Nephron progenitor cell (in vitro differentiated cells): ENCODE results near the gene GLYAT.

Source experiments
- DNase-seq: peaks from one replicate; pipeline ENCODE4 v3.0.0; 2021
- H3K27ac Mint-ChIP-seq: 2 replicates; pipeline ENCODE4 v1.8.0; 2021; ENCODE audit warnings: mild to moderate bottlenecking, moderate library complexity, mixed read lengths
- H3K27me3 Mint-ChIP-seq: 2 replicates; pipeline ENCODE4 v1.8.0; 2021; ENCODE audit warnings: mild to moderate bottlenecking, low read depth, mixed read lengths; ENCODE audit not compliant: poor library complexity
- H3K36me3 Mint-ChIP-seq: 2 replicates; pipeline ENCODE4 v1.8.0; 2021; ENCODE audit warnings: low read depth, mixed read lengths
- H3K4me1 Mint-ChIP-seq: 2 replicates; pipeline ENCODE4 v1.8.0; 2021; ENCODE audit warnings: mixed read lengths
- H3K4me3 Mint-ChIP-seq: 2 replicates; pipeline ENCODE4 v1.8.0; 2021; ENCODE audit warnings: mild to moderate bottlenecking, moderate library complexity, mixed read lengths
- H3K9me3 Mint-ChIP-seq: 2 replicates; pipeline ENCODE4 v1.8.0; 2021; ENCODE audit warnings: mild to moderate bottlenecking, moderate library complexity, mixed read lengths
- CTCF ChIP-seq: fragments of 200-600 bp; sonication (generic); IDR thresholded peaks from 2 replicates; pipeline ENCODE4 v1.5.0; 2021; ENCODE audit warnings: antibody characterized with exemption

GLYAT gene

DNA sequence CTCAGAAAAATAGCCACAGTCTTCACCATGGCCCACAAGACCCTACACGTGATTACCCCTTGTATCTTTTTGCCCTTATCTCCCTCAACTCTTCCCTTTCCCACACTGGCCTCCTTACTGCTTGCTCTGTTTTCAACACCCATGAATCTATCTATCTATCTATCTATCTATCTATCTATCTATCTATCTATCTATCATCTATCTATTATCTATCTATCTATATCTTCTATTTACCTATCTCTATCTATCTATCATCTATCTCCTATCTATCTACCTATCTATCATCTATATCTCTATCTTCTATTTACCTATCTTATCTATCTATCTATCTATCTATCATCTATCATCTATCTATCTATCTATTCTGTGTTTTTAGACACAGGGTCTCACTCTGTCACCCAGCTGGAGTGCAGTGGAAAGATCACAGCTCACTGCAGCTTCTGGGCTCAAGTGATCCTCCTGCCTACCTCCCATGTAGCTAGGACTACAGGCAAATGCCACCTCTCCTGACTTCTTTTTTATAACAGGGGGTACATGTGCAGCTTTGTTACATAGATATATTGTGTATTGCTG is 55.1 kb downstream of the GLYAT start:
- no peak overlapping the region for H3K4me3 Mint-ChIP-seq
- no peak for DNase-seq
- H3K9me3 Mint-ChIP-seq: peaks cover 16% of the 10 kb centered on the region
- no peak for TF ChIP-seq CTCF
- no peak overlapping the region for H3K27ac Mint-ChIP-seq
- no peaks in the 10 kb centered on the region for H3K4me1 Mint-ChIP-seq
- peaks cover 7% of the 10 kb centered on the region for H3K27me3 Mint-ChIP-seq
- no peaks in the 10 kb centered on the region for H3K36me3 Mint-ChIP-seq

DNA sequence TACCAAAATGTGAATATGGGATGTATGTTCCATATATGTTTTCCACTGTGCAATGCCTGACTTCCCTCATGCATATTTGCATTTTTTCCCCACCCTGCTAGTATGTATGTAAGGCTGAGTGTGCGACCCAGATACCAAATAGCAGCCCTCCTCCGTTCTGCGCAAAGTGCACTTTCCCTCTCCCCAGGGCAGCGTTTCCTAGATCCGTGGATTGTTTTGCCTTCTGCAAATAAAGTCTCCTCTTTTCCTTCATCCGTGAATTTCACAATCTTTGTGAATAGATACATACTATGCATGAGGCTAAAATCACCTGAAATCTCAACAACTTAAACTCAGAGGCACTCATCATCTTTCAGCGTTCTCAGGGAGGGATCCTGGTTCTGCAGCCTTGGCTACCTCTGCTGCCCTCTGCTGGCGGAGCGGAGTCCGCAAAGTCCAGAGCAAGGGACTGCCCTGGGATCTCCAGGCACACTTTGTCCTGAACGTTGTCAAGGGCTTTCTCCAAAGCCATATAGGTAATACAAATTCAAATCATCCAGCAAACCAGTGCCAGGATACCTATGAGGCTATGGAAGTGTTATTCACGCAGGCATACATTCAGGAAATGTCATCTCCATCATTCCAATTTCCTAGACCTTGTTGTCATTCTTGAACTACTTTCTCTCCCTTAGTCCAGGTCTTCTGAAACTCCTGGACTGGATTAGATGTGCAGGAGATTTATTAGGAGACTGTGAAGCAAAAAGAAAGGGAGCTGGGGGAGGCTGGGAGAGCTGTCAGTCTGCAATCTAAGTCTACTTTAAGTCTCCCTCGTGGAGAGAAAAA is 56.2 kb downstream of the GLYAT start:
- peak; percentile 83 for DNase-seq
- H3K9me3 Mint-ChIP-seq: peaks cover 5% of the 10 kb centered on the region
- H3K4me3 Mint-ChIP-seq: no peak overlapping the region
- no peak overlapping the region for H3K27ac Mint-ChIP-seq
- H3K27me3 Mint-ChIP-seq: no peaks in the 10 kb centered on the region
- H3K4me1 Mint-ChIP-seq: no peaks in the 10 kb centered on the region
- peak; percentile 85 for TF ChIP-seq CTCF
- no peaks in the 10 kb centered on the region for H3K36me3 Mint-ChIP-seq

GRCh38 chr11:58674609-58675008 is 57.1 kb downstream of the GLYAT start:
- no peak for TF ChIP-seq CTCF
- no peak for DNase-seq
- Mint-ChIP-seq H3K27ac (no peak overlapping the region), H3K27me3 (no peaks in the 10 kb centered on the region), H3K4me1 (no peaks in the 10 kb centered on the region), H3K4me3 (no peak overlapping the region), H3K36me3 (no peaks in the 10 kb centered on the region), H3K9me3 (peaks cover 5% of the 10 kb centered on the region)

GRCh38 chr11:58671983-58672633 is 59.6 kb downstream of the GLYAT start:
- no peak for TF ChIP-seq CTCF
- Mint-ChIP-seq H3K4me3 (no peak overlapping the region), H3K27ac (no peak overlapping the region), H3K36me3 (no peaks in the 10 kb centered on the region), H3K9me3 (no peaks in the 10 kb centered on the region), H3K4me1 (no peaks in the 10 kb centered on the region), H3K27me3 (no peaks in the 10 kb centered on the region)
- DNase-seq: no peak

- Mint-ChIP-seq H3K9me3 (no peaks in the 10 kb centered on the region), H3K4me3 (no peak overlapping the region), H3K27ac (no peak overlapping the region), H3K27me3 (peaks cover 14% of the 10 kb centered on the region), H3K36me3 (no peaks in the 10 kb centered on the region), H3K4me1 (no peaks in the 10 kb centered on the region)
- no peak for DNase-seq
- TF ChIP-seq CTCF: no peak
Measured at GRCh38 chr11:58659910-58660570, 71.7 kb downstream of the GLYAT start.
